Skeletal muscle satellite cell (primary cell): Measurements from ENCODE around the gene SLC9A5.

ENCODE experiments used
- H3K27me3 ChIP-seq: 2 replicates; pipeline ENCODE4 v1.7.0; 2013; ENCODE audit warnings: low read length; ENCODE audit not compliant: control insufficient read depth, insufficient read depth
- H3K36me3 ChIP-seq: 2 replicates; pipeline ENCODE4 v1.7.0; 2013; ENCODE audit warnings: mild to moderate bottlenecking, control low read depth, low read length; ENCODE audit not compliant: insufficient read depth
- H3K4me1 ChIP-seq: 2 replicates; pipeline ENCODE4 v1.7.0; 2013; ENCODE audit warnings: low read length; ENCODE audit not compliant: control insufficient read depth, insufficient read depth
- H3K4me2 ChIP-seq: 2 replicates; pipeline ENCODE4 v1.7.0; 2013; ENCODE audit warnings: mild to moderate bottlenecking, low read length
- H3K4me3 ChIP-seq: 2 replicates; pipeline ENCODE4 v1.7.0; 2013; ENCODE audit warnings: low read length
- H3K9ac ChIP-seq: 2 replicates; pipeline ENCODE4 v1.7.0; 2013; ENCODE audit warnings: mild to moderate bottlenecking, low read depth, low read length, moderate library complexity
- H3K9me3 ChIP-seq: replicated peaks from 2 replicates; pipeline ENCODE4 v1.7.0; 2013; ENCODE audit warnings: mild to moderate bottlenecking, control low read depth, low read length

SLC9A5 gene

GRCh38 chr16:67256701-67257230 is 8.0 kb downstream of the SLC9A5 start:
- Histone ChIP-seq H3K27me3 (no peaks in the 10 kb centered on the region), H3K9ac (no peak overlapping the region), H3K4me2 (no peak overlapping the region), H3K4me3 (no peak overlapping the region), H3K36me3 (peaks cover 6% of the 10 kb centered on the region), H3K4me1 (peaks cover 7% of the 10 kb centered on the region), H3K9me3 (no peaks in the 10 kb centered on the region)

GRCh38 chr16:67257486-67258160 is 8.8 kb downstream of the SLC9A5 start:
- H3K9ac ChIP-seq: no peak overlapping the region
- no peaks in the 10 kb centered on the region for H3K9me3 ChIP-seq
- no peak overlapping the region for H3K4me2 ChIP-seq
- H3K27me3 ChIP-seq: no peaks in the 10 kb centered on the region
- H3K4me1 ChIP-seq: peaks cover 7% of the 10 kb centered on the region
- peaks cover 6% of the 10 kb centered on the region for H3K36me3 ChIP-seq
- no peak overlapping the region for H3K4me3 ChIP-seq

- Histone ChIP-seq H3K4me2 (no peak overlapping the region), H3K36me3 (peaks cover 6% of the 10 kb centered on the region), H3K27me3 (no peaks in the 10 kb centered on the region), H3K4me1 (peaks cover 7% of the 10 kb centered on the region), H3K9me3 (no peaks in the 10 kb centered on the region), H3K9ac (no peak overlapping the region), H3K4me3 (no peak overlapping the region)
Measured at GRCh38 chr16:67258161-67258835, 9.5 kb downstream of the SLC9A5 start.

- Histone ChIP-seq H3K9me3 (no peaks in the 10 kb centered on the region), H3K4me1 (peaks cover 7% of the 10 kb centered on the region), H3K36me3 (peaks cover 6% of the 10 kb centered on the region), H3K4me2 (no peak overlapping the region), H3K9ac (no peak overlapping the region), H3K4me3 (no peak overlapping the region), H3K27me3 (no peaks in the 10 kb centered on the region)
Measured at GRCh38 chr16:67259705-67260104, 10.9 kb downstream of the SLC9A5 start.

GRCh38 chr16:67260426-67261063 is 11.8 kb downstream of the SLC9A5 start:
- H3K4me1 ChIP-seq: peaks cover 7% of the 10 kb centered on the region
- H3K9me3 ChIP-seq: no peaks in the 10 kb centered on the region
- no peak overlapping the region for H3K4me3 ChIP-seq
- peaks cover 6% of the 10 kb centered on the region for H3K36me3 ChIP-seq
- H3K9ac ChIP-seq: no peak overlapping the region
- H3K27me3 ChIP-seq: no peaks in the 10 kb centered on the region
- H3K4me2 ChIP-seq: no peak overlapping the region

GRCh38 chr16:67263201-67263600 is 14.4 kb downstream of the SLC9A5 start:
- Histone ChIP-seq H3K4me2 (no peak overlapping the region), H3K4me3 (no peak overlapping the region), H3K9me3 (no peaks in the 10 kb centered on the region), H3K9ac (no peak overlapping the region), H3K4me1 (peaks cover 5% of the 10 kb centered on the region), H3K36me3 (no peaks in the 10 kb centered on the region), H3K27me3 (no peaks in the 10 kb centered on the region)

GRCh38 chr16:67264277-67264676 is 15.5 kb downstream of the SLC9A5 start:
- Histone ChIP-seq H3K36me3 (no peaks in the 10 kb centered on the region), H3K4me3 (no peak overlapping the region), H3K9me3 (no peaks in the 10 kb centered on the region), H3K4me2 (no peak overlapping the region), H3K4me1 (peaks cover 12% of the 10 kb centered on the region), H3K27me3 (no peaks in the 10 kb centered on the region), H3K9ac (no peak overlapping the region)

GRCh38 chr16:67264866-67265265 is 16.1 kb downstream of the SLC9A5 start:
- Histone ChIP-seq H3K27me3 (no peaks in the 10 kb centered on the region), H3K4me3 (no peak overlapping the region), H3K36me3 (no peaks in the 10 kb centered on the region), H3K4me2 (no peak overlapping the region), H3K9ac (no peak overlapping the region), H3K9me3 (no peaks in the 10 kb centered on the region), H3K4me1 (peaks cover 12% of the 10 kb centered on the region)

- H3K27me3 ChIP-seq: no peaks in the 10 kb centered on the region
- H3K4me3 ChIP-seq: no peak overlapping the region
- no peaks in the 10 kb centered on the region for H3K9me3 ChIP-seq
- peaks cover 12% of the 10 kb centered on the region for H3K4me1 ChIP-seq
- no peak overlapping the region for H3K9ac ChIP-seq
- H3K4me2 ChIP-seq: no peak overlapping the region
- no peaks in the 10 kb centered on the region for H3K36me3 ChIP-seq
Measured at GRCh38 chr16:67265834-67266233, 17.1 kb downstream of the SLC9A5 start.

GRCh38 chr16:67268136-67268579 is 19.4 kb downstream of the SLC9A5 start:
- H3K9ac ChIP-seq: no peak overlapping the region
- no peaks in the 10 kb centered on the region for H3K36me3 ChIP-seq

GRCh38 chr16:67269766-67270165 is 21.0 kb downstream of the SLC9A5 start:
- H3K27me3 ChIP-seq: no peaks in the 10 kb centered on the region
- no peaks in the 10 kb centered on the region for H3K36me3 ChIP-seq
- peaks cover 12% of the 10 kb centered on the region for H3K4me1 ChIP-seq
- no peak overlapping the region for H3K9ac ChIP-seq
- H3K4me2 ChIP-seq: no peak overlapping the region
- H3K4me3 ChIP-seq: no peak overlapping the region
- H3K9me3 ChIP-seq: no peaks in the 10 kb centered on the region

More at GRCh38 chr16:67268136-67268579, 19.4 kb downstream of the SLC9A5 start:
- H3K27me3 ChIP-seq: no peaks in the 10 kb centered on the region
- H3K4me2 ChIP-seq: no peak overlapping the region
- peaks cover 12% of the 10 kb centered on the region for H3K4me1 ChIP-seq
- H3K9me3 ChIP-seq: no peaks in the 10 kb centered on the region
- no peak overlapping the region for H3K4me3 ChIP-seq
